ENCODE measurements around the gene CRACR2A.

GRCh38 chr12:3579446-3580093 is 173.3 kb downstream of the CRACR2A start:
- TF ChIP-seq CTCF (conservative IDR thresholded peaks at IDR 0.05; ENCODE audit: low read length): no peak
- no peak for TF ChIP-seq EZH2phosphoT487 (IDR thresholded peaks at IDR 0.05; ENCODE audit: borderline replicate concordance, low read depth, low read length)
